A204.1 (cell line): ENCODE results near the gene C1QTNF12.

ENCODE experiments used
- FAIRE-seq: peaks from 2 replicates; lab custom pipeline; 2012; peaks lifted over from hg19 to GRCh38; lab: Jason Lieb, UNC

C1QTNF12 gene

GRCh38 chr1:1281533-1282321, 35.2 kb upstream of the C1QTNF12 start:
- no peak for FAIRE-seq

- no peak for FAIRE-seq
Measured at GRCh38 chr1:1280782-1281481, 34.4 kb upstream of the C1QTNF12 start.

- FAIRE-seq: no peak
Measured at GRCh38 chr1:1279028-1279427, 32.5 kb upstream of the C1QTNF12 start.

GRCh38 chr1:1278620-1279019, 32.1 kb upstream of the C1QTNF12 start:
- FAIRE-seq: no peak

- FAIRE-seq: no peak
Measured at GRCh38 chr1:1275836-1276235, 29.3 kb upstream of the C1QTNF12 start.

GRCh38 chr1:1274931-1275431, 28.5 kb upstream of the C1QTNF12 start:
- no peak for FAIRE-seq

GRCh38 chr1:1274299-1274930, 27.9 kb upstream of the C1QTNF12 start:
- FAIRE-seq: no peak

- no peak for FAIRE-seq
Measured at GRCh38 chr1:1273512-1274298, 27.2 kb upstream of the C1QTNF12 start, which contains the start of gene UBE2J2. UBE2J2 (minus strand) TSS chr1:1273854; CDS start chr1:1267992, 5,862 bp downstream.

- FAIRE-seq: no peak
Measured at GRCh38 chr1:1273209-1273511, 26.6 kb upstream of the C1QTNF12 start.

- no peak for FAIRE-seq
Measured at GRCh38 chr1:1272341-1273208, 26.1 kb upstream of the C1QTNF12 start.

GRCh38 chr1:1270813-1271212, 24.3 kb upstream of the C1QTNF12 start:
- no peak for FAIRE-seq

GRCh38 chr1:1268284-1268682, 21.8 kb upstream of the C1QTNF12 start:
- FAIRE-seq: no peak

- no peak for FAIRE-seq
Measured at GRCh38 chr1:1267488-1268283, 21.2 kb upstream of the C1QTNF12 start.

- no peak for FAIRE-seq
Measured at GRCh38 chr1:1264868-1265272, 18.3 kb upstream of the C1QTNF12 start.

- no peak for FAIRE-seq
Measured at GRCh38 chr1:1264026-1264425, 17.5 kb upstream of the C1QTNF12 start.

GRCh38 chr1:1262758-1263157, 16.2 kb upstream of the C1QTNF12 start:
- no peak for FAIRE-seq

- FAIRE-seq: no peak
Measured at GRCh38 chr1:1262071-1262470, 15.5 kb upstream of the C1QTNF12 start.

GRCh38 chr1:1260843-1261560, 14.5 kb upstream of the C1QTNF12 start:
- FAIRE-seq: no peak

GRCh38 chr1:1259951-1260600, 13.6 kb upstream of the C1QTNF12 start:
- no peak for FAIRE-seq
